Natural killer cell (primary cell): Measurements from ENCODE around the gene KRTAP19-1. TPM values are rescaled to one million over a fixed set of nuclear protein-coding genes. Genes with fewer than 3 reads are reported as not detected.
"Not testable (repeated sequence)": the region's sequence is repeated elsewhere in the genome, so short reads cannot be mapped to it uniquely, and the experiment has no call there.

Experiments used
- ATAC-seq, 3 donors: fragments of 150-1000 bp in 2 of 3; fragments of 200-7000 bp in 1 of 3; cut with Tn5 transposase; 1 replicate in 1 of 3; 2 replicates in 2 of 3; pipeline ENCODE4 v1.10.0; 2021; ENCODE audit warnings: mild to moderate bottlenecking in 2 of 3, moderate library complexity in 2 of 3
- DNase-seq, 2 donors: peaks; one replicate each; pipeline versions ENCODE4 v3.0.0 to v3.0.0-alpha.2; 2013 to 2021; ENCODE audit warnings: mixed read lengths in 1 of 2
- H3K27ac ChIP-seq: one replicate; pipeline ENCODE4 v1.5.1; 2013; ENCODE audit warnings: mild to moderate bottlenecking, low read length
- H3K27me3 ChIP-seq: one replicate; pipeline ENCODE4 v1.6.1; 2013; ENCODE audit warnings: low read length; ENCODE audit not compliant: control insufficient read depth, insufficient read depth
- H3K36me3 ChIP-seq: one replicate; pipeline ENCODE4 v1.6.1; 2013; ENCODE audit warnings: low read length; ENCODE audit not compliant: control insufficient read depth, insufficient read depth
- H3K4me1 ChIP-seq: one replicate; pipeline ENCODE4 v1.6.1; 2013; ENCODE audit warnings: low read length; ENCODE audit not compliant: control insufficient read depth, insufficient read depth
- H3K4me3 ChIP-seq: one replicate; pipeline ENCODE4 v1.5.1; 2013; ENCODE audit warnings: low read length
- H3K9me3 ChIP-seq: one replicate; pipeline ENCODE4 v1.6.1; 2013; ENCODE audit warnings: low read length; ENCODE audit not compliant: control insufficient read depth, insufficient read depth
- H3K27ac Mint-ChIP-seq, 2 donors: one replicate each; pipeline ENCODE4 v1.8.0; 2022; ENCODE audit warnings: mild to moderate bottlenecking in 2 of 2, mixed read lengths in 2 of 2, moderate library complexity in 1 of 2
- H3K27me3 Mint-ChIP-seq, 2 donors: one replicate each; pipeline ENCODE4 v1.8.0; 2022; ENCODE audit warnings: low read depth in 2 of 2, mixed read lengths in 2 of 2
- H3K36me3 Mint-ChIP-seq: one replicate; pipeline ENCODE4 v1.8.0; 2022; ENCODE audit warnings: mixed read lengths
- H3K4me1 Mint-ChIP-seq, 2 donors: one replicate each; pipeline ENCODE4 v1.8.0; 2022; ENCODE audit warnings: mixed read lengths in 2 of 2
- H3K4me3 Mint-ChIP-seq: one replicate; pipeline ENCODE4 v1.8.0; 2022; ENCODE audit warnings: mild to moderate bottlenecking, moderate library complexity, mixed read lengths
- H3K9me3 Mint-ChIP-seq, 2 donors: one replicate each; pipeline ENCODE4 v1.8.0; 2022; ENCODE audit warnings: mixed read lengths in 2 of 2
- WGBS: methylation state at CpG from one replicate; pipeline ENCODE4 v1.1.7; 2013; ENCODE audit warnings: missing lambda C conversion rate; ENCODE audit not compliant: insufficient coverage; 5-methylcytosine and 5-hydroxymethylcytosine counted together
- intact Hi-C: fragments of 100-400 bp; cut with micrococcal nuclease; formaldehyde crosslinking; loops from one replicate; pipeline ENCODE4 v1.14.2; 2022
- total RNA-seq, 4 donors: library from RNA; stranded (reverse); fragments of 120-200 nt in 1 of 4; gene quantifications; one replicate each; pipeline versions ENCODE4 v1.2.3 to v1.2.4, GENCODE V29; 2013 to 2022
- TF ChIP-seq, protein P1 (sequence below): fragments of 200-600 bp; IDR thresholded peaks from one replicate; pipeline ENCODE4 v1.8.0; 2022; ENCODE audit warnings: antibody characterized with exemption

Gene KRTAP19-1
- not detected for total RNA-seq
- total RNA-seq (2013) = not detected

DNA sequence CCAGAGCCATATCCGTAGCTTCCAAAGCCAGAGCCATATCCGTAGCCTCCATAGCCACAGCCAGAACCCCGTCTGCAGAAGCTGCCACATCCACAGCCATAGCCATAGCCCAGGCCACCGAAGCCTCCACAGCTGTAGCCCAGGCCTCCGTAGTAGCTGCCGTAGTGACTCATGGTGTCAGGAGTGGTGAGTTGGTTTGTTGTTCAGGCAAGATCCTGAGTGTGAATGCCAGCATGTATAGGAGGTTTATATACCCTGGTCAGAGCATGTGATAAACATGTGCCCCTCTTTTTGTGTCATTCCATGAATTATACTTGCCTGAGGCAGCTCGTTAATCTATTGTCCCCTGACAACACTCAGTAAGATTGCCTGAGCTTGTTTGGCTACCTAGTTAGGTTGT is at the start of gene KRTAP19-1:
Gene KRTAP19-1, minus strand, starts transcription at position 223 of the 400 bp plus-strand sequence. Its CDS starts 50 bp downstream, at position 173.
- ATAC-seq (no peak), DNase-seq (no peak)
- H3K4me3 ChIP-seq = no peak within 1 kb of the TSS
- WGBS = 87% methylated on average over 7 of the region's 7 CpGs
- no peaks in the 10 kb centered on the region for H3K9me3 ChIP-seq
- Mint-ChIP-seq H3K9me3 (peaks cover 4 to 5% of the 10 kb centered on the region in 2 donors), H3K27me3 (no peaks in the 10 kb centered on the region), H3K4me3 (no peak within 1 kb of the TSS), H3K36me3 (no peaks in the 10 kb centered on the region), H3K4me1 (no peaks in the 10 kb centered on the region), H3K27ac (no peak within 1 kb of the TSS)
- no peaks in the 10 kb centered on the region for H3K27me3 ChIP-seq
- H3K36me3 ChIP-seq = no peaks in the 10 kb centered on the region
- TF ChIP-seq, protein P1, sequence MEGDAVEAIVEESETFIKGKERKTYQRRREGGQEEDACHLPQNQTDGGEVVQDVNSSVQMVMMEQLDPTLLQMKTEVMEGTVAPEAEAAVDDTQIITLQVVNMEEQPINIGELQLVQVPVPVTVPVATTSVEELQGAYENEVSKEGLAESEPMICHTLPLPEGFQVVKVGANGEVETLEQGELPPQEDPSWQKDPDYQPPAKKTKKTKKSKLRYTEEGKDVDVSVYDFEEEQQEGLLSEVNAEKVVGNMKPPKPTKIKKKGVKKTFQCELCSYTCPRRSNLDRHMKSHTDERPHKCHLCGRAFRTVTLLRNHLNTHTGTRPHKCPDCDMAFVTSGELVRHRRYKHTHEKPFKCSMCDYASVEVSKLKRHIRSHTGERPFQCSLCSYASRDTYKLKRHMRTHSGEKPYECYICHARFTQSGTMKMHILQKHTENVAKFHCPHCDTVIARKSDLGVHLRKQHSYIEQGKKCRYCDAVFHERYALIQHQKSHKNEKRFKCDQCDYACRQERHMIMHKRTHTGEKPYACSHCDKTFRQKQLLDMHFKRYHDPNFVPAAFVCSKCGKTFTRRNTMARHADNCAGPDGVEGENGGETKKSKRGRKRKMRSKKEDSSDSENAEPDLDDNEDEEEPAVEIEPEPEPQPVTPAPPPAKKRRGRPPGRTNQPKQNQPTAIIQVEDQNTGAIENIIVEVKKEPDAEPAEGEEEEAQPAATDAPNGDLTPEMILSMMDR = no peak
- no peak within 1 kb of the TSS for H3K27ac ChIP-seq
- intact Hi-C loops = no loop called here
- no peaks in the 10 kb centered on the region for H3K4me1 ChIP-seq

DNA sequence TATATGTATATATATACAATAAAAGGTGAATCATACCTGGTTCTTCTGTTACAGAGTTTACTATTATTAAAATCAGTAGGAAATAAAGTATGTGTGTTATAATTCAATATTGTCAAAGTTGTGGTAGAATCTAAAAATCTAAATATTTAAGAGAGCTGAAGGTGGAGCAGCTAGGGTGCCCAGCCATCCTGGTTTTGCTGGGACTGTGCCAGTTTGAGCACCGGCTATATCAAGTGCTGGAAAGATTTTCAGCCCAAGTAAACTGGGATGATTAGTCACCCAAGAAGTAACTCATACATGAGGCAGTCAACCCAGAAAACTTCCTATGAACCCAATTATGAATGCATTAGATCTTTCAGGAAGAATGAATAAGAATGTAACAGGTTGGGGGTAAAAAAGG is 38.7 kb upstream of the KRTAP19-1 start:
- H3K36me3 Mint-ChIP-seq = peaks cover 6% of the 10 kb centered on the region
- H3K4me1 Mint-ChIP-seq = no peaks in the 10 kb centered on the region
- 100% methylated on average over 1 of the region's 1 CpG for WGBS
- peaks cover 7 to 10% of the 10 kb centered on the region in 2 donors for H3K9me3 Mint-ChIP-seq
- H3K4me3 ChIP-seq = no peak overlapping the region
- no peaks in the 10 kb centered on the region for H3K36me3 ChIP-seq
- no peaks in the 10 kb centered on the region for H3K27me3 Mint-ChIP-seq
- no peak overlapping the region for H3K27ac ChIP-seq
- H3K4me3 Mint-ChIP-seq = no peak overlapping the region
- H3K27ac Mint-ChIP-seq = no peak overlapping the region
- ATAC-seq (no peak), DNase-seq (no peak)
- H3K9me3 ChIP-seq = no peaks in the 10 kb centered on the region
- no peaks in the 10 kb centered on the region for H3K27me3 ChIP-seq
- intact Hi-C loops = no loop called here
- no peaks in the 10 kb centered on the region for H3K4me1 ChIP-seq
- TF ChIP-seq, protein P1 = no peak

DNA sequence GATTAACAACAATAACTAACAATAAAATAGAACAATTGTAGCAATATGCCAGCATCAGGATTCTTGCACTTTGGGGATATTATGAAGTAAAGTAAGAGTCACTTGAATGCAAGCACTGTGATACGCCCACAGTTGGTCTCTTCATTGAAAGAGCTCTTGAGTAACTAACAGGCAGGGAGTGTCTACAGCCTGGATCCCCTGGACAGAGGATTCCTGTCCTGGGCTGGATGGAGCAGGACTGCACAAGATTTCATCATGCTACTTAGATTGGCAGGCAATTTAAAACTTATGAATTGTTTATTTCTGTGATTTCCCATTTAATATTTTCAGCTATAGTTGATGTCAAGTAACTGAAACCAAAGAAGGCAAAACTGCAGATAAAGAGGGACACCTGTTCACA is 35.5 kb upstream of the KRTAP19-1 start:
- TF ChIP-seq, protein P1 = no peak
- Mint-ChIP-seq H3K27me3 (no peaks in the 10 kb centered on the region), H3K4me3 (no peak overlapping the region), H3K27ac (no peak overlapping the region), H3K4me1 (no peaks in the 10 kb centered on the region), H3K9me3 (peaks cover 8 to 10% of the 10 kb centered on the region in 2 donors), H3K36me3 (peaks cover 6% of the 10 kb centered on the region)
- Histone ChIP-seq H3K4me1 (no peaks in the 10 kb centered on the region), H3K36me3 (no peaks in the 10 kb centered on the region), H3K4me3 (no peak overlapping the region), H3K27me3 (no peaks in the 10 kb centered on the region), H3K9me3 (peaks cover 3% of the 10 kb centered on the region), H3K27ac (no peak overlapping the region)
- DNase-seq (no peak), ATAC-seq (no peak)
- WGBS = 88% methylated on average over 1 of the region's 1 CpG
- intact Hi-C loops = no loop called here

DNA sequence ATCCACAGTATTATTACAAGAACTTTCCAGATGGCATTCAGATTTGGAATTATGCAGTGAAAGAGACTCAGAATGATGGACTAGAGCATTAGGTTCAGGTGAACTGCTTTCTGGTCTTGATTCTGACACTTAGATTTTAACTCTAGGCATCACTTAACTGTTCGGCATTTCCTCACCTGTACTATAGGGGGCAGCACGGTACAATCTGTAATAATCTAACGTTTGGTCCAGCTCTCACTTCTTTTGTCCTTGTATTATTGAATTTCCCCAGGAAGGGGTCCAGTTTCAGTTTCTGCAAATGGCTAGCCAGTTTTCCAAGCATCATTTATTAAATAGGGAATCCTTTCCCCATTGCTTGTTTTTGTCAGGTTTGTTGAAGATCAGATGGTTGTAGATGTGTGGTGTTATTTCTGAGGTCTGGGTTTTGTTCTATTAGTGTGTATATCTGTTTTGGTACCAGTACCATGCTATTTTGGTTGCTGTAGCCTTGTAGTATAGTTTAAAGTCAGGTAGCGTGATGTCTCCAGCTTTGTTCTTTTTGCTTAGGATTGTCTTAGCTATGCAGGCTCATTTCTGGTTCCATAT is 25.5 kb upstream of the KRTAP19-1 start:
- H3K36me3 Mint-ChIP-seq, H3K9me3 ChIP-seq, H3K27ac Mint-ChIP-seq, H3K4me1 Mint-ChIP-seq, ATAC-seq, H3K4me1 ChIP-seq, H3K4me3 Mint-ChIP-seq, H3K36me3 ChIP-seq, H3K27ac ChIP-seq, H3K4me3 ChIP-seq, intact Hi-C loops, H3K27me3 ChIP-seq, H3K27me3 Mint-ChIP-seq: not testable (repeated sequence)
- WGBS = 34% methylated on average over 4 of the region's 4 CpGs
- H3K9me3 Mint-ChIP-seq = peaks cover 10 to 17% of the 10 kb centered on the region in 2 donors
- peak in 1 of 2 donors; percentile 6 for DNase-seq
